ENCODE data around the gene MEX3D.

The MEX3D gene

DNA sequence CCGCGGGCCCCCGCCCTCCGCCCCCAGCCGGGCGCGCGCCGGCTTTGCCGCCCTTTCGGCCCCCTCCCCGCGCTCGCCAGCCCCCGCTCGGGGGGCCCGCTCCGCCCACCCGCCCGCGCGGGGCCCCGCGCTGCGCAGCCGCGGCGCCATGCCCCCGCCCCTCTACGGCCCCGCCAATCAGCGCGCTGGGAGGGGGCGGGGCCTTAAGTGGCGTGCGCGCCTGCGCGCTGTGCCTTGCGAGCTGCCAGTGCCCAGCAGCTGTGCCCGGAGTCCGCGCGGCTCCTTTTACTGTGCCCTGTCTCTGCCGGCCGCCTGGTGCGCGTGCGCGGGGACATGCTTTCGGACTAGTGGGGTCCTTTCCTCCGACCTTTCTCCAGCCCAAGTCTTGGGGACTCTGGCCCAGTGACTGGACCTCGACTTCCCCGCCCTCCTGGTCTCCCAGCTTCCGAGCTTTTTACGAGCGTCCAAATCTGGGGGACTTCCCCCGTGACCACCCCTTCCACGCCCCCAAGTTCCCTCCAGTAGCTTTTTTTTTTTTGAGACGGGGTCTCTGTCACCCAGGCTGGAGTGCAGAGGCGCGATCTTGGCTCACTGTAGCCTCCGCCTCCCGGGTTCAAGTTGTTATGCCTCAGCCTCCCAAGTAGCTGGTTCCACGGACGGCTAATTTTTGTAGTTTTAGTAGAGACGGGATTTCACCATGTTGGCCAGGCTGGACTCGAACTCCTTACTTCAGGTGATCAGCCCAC is 24.8 kb upstream of the MEX3D start, which contains the start of gene MBD3:
Gene MBD3 (minus strand): TSS at position 111 of the 746 bp plus-strand sequence. CDS start 234 bp downstream, outside the sequence.
- DNase-seq: peak; percentile 95

DNA sequence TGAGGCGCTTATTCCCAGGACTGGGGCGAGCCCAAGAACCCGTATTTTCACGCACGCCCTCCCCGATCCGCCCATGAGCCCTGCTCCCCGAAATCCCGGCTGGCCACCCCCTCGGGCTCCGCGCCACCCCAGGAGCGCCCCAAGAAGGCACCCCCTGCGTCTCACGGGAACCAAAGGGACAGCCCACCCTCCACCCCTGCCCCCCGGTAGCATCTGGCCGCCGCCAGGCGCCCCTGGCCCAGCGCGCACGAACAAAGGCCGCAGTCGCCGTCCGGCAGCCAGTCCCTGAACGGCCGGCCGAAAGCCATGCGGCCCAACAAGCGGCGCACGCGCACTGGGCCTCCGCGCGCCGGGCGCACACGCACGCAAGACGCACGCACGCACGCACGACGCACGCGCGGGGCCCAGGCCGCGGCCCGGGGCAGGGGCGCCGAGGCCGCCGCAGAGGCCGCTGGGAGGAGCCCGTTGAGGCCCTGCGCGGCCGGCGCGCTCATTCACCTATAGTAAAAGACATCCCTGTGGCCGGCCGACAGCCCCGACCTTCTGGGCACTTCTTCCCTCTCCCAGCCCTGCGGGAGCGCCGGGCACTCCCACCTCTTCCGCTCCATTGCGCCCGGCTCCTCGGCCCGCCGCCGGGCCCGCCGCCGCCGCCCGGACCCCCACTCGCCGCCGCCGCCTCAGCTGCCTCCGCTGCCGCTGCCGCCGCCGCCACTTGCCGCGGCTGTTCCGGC is 24.1 kb upstream of the MEX3D start:
- peak; percentile 75 for DNase-seq

DNA sequence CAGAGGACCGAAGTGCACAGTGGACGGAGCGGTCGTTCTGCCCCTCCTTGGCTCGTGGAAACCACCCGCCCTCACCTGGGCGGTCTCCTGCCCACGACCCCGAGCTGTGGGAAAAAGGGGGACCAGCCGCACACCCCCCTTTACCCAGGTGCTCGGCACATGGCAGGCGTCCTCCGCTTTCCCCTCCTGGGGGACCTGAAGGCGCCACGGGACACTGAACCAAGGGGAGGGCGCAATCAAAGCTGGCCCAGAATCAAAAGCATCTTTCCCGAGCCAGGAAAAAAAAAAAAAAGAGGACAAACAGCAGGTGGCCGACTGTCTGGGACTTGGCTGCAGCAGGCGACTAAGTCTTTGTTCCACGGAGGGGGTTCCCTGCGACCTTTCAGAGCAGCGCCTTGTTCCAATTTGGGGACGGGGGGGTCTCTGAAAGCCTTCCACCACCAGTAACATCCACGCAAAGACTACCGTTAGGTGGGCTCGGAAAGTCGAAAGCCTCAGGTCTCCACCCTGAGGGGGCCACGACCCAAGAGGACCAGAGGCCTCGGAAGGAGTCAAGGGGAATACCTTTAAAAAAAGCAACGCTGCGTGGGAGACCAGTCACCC is 23.4 kb upstream of the MEX3D start:
- peak; percentile 51 for DNase-seq

DNA sequence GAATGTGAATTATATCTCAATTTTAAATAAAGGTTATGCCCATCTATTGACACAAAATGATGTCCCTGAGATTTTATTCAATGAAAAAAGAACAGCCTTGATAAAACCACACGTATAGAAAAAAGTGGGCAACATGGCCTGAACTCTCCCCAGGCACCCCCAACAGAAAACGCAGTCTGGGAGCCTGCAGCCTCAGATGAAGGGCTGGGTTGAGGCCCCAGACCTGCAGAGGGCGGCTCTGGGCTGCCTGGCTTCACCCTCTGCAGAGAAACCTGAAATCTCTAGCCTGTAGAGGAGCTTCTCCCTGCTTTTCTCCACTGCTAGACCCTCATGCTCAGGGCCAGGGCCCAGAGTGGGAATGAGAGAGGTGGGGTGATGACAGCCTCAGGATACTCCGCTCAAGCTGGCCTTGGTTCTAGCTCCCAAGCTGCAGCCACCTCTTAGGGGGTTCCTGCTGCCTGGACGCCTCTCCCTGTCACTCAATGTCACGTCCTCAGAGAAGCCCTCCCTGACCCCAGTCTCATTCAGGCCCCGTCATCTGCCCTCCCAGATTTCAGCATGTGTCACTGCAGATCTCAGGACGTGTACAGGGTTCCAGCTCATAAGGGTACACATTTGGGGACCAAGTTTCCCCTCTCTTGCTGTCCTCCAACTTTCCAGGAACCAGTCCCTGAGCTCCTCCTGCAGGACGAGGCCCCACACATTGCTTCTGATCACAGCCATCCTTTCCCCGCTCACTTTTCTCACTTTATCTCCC is 22.7 kb upstream of the MEX3D start:
- no peak for DNase-seq

DNA sequence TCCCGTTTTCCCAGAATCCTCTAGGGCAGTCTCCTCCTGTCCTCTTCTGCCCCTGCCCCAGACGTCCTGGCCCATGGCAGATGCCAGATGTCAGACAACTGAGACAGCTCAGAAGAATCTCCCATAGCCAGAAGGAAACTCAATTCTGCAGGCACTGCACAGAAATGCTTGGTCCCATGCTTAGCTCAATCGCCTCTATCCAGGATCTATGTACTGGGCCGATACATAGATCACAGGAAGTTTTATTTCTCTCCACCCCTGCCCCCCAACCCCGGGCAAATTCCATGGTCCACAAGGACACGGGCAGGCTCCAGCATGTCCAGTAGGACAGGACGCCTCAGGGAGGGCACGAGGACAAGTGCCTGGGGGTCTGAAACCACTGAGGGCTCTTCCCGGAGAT is 19.7 kb upstream of the MEX3D start:
- DNase-seq: no peak

DNA sequence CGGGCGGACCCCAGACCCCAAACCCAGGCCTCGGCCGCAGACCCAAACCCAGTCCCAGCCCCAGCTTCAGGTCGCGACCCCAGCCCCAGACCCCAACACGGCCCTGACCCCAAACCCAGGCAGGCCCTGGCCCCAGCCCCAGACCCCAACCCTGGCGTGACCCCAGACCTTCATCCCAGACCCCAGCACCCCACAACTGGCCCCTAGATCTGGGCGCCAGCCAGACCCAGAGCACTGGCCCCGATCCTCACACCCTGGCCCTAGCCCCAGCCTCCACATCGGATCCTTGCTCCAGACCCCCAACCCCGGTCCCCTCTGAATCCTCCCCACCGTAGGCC is 17.1 kb upstream of the MEX3D start:
- no peak for DNase-seq

DNA sequence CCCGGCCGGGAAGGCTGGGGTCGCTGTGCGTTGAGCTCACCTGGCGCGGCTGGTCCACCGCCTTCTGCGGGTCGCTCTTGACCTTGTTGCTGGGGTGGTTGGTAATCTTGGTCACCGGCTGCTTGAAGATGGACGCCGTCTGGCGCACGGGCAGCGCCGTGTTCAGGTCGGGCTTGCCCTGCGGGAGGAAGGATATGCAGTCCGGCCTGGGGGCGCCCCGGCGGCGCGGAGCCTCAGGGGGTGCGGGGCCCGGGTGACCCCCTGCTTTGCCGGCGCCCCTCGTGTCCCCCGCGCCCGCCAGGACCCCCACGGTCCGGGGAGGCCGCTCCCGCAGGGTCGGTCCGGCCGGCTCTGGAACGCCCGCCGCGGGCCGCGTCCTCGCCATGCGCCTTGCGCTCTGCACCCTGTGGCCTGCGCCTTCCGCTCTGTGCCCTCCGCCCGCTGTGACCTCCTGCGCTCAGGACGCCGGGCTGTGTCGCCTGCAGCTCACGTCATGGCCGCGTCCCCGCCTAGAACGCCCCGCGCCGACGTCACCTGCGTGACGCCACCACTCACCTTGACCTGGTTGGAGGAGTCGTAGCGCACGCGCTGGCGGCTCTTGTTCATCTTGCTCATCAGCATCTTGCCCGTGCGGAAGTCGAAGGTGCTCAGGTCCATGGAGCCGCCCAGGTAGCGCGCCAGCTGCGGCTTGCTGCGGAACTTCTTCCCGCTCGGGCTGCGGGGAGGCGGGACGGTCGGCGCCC is 16.5 kb upstream of the MEX3D start:
- no peak for DNase-seq

DNA sequence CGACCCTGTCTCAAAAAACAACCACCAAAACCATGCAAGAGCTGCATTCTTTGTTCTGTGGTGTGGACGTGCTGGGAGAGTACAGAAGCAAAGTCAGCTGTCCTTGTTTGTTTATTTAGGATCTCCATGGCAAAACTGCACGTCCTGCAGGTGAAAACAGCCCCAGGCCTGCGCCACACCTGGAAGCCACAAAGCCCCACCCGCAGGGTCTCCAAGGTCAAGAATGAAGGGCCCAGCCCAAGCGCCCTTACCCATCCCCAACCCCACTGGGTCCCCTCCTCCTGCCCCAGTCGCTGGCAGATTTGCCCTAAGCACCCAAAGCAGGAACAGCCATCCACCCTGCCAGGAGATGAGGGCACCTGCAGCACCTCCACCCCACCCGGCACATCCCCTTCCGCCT is 14.1 kb upstream of the MEX3D start:
- DNase-seq: no peak

DNA sequence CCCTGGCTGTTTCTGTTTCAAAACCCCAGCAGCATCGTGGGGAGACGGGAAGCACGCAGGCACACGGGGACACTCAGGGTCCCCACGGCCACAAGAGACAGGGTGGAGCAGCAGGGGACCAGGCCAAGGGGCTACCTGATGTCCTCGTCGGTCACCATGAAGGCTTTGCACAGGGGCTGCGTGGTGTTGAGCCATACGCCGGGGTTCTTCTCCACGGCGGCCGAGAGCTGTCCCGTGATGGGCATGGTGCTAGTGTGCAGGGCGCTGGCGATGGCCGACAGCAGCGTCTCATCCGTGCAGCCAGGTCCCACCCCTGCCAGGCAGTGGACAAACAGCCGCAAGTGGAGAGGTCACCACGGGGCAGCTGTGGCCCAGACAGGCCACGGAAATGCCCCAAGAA is 12.8 kb upstream of the MEX3D start:
- DNase-seq: no peak

DNA sequence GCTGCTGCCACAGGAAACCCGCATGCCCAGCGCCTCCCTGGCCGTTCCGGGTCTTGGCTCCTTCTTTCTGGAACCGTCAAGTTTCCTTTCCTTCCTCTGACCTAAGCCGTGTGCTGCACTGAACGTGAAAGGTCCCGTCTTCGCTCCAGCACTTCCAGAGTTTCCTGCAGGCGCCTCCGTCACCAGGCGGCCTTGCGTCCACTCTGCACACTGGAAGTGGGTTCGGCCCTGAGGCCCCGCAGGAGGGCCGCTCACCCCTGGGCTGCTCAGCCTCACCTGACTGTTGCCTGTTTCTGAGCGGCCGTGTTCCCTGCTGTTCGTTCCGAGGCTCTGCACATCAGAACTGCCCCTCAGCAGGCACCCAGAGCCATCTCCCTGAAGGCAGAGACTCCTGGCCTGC is 12.3 kb upstream of the MEX3D start:
- DNase-seq: no peak

DNA sequence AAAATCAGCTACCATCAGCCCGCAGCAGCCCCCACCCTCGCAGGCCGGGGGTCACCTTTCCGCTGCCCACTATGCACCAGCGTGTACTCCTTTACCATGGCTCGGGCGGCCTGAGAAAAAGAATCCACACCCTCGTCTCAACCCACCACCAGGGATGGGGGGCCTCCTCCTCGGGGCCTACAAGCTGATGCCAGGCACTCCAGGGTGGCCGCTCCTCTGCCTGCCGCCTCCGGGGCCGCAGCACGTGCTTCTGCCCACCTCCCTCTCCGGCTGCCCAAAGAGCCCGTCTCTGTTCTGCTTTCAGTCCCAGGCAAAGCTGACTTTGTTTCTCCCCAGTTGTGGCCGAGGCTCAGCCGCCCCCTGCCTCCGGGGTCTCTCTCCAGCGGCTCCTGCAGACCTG is 11.1 kb upstream of the MEX3D start:
- no peak for DNase-seq

DNA sequence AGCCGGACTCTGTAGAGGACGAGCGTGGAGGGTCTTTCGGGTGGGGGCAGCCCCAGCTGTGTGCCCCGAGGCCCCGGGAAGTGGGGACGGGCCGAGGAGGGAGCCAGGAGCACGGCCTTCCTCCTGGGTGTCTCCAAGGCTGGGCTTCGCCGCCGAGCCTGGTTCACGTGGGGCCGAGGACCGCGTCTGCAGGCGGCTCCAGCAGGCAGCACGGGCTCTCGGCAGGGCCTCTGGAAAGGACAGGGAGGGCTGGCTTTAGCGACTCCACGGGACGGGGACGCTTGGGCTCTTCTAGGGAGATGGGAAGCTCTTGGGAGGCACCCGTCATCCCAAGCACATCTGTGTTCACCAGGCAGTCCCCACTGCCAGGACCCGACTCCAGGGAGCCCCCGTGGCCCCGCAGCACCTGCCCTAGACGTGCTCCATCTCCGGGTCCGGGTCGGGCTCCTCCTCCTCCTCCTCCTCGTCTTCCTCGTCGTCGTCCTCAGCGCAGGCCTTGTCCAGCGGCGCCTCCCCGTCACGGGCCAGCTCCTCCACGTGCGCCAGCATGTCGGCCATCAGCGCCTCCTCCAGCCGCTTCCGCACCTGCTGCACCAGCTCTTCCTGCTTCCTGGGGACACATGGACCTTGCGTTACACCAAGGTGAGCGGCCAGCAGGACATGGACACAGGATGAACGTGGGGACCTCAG is 9.9 kb upstream of the MEX3D start:
- DNase-seq: peak; percentile 63

DNA sequence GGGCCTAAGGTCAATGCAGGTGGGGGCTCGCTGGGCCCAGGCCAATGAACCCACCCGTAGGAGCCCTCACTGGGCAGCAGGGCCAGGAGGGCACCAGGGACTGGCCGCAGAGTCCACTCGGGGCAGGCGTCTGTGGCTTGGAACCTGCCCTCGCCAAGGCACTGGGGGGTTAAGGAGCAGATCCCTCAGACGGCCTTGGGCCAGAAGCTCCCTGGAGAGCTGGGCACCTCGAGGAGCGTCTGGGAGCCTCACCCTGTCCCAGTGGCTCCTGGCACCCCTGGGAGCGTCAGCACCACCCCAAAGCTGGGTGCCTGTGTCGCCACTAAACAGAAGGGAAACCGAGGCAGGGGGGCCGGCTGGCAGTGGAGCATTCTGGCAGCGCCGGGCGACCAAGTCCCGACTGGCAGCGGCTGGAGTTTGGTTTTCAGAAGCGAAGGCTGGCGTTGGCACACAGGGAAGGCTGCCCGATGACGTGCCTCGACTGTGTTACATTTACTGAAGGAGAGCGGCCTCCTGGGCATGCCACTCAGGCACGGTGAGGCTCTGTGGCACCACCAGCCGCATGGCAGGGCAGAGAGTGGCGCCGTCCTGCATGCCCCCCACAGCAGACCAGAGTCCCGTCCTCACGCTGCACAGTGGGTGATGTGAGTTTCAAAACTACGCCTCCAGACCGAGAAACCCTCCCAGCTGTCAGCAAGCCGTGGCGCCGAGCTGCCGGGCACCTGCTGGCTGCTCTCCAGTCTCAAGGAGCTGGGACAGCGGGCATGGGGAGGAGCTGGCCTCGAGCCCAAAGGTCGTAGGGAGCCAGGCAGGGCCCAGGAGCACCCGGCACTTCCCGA is 9.2 kb upstream of the MEX3D start:
- peak; percentile 93 for DNase-seq

DNA sequence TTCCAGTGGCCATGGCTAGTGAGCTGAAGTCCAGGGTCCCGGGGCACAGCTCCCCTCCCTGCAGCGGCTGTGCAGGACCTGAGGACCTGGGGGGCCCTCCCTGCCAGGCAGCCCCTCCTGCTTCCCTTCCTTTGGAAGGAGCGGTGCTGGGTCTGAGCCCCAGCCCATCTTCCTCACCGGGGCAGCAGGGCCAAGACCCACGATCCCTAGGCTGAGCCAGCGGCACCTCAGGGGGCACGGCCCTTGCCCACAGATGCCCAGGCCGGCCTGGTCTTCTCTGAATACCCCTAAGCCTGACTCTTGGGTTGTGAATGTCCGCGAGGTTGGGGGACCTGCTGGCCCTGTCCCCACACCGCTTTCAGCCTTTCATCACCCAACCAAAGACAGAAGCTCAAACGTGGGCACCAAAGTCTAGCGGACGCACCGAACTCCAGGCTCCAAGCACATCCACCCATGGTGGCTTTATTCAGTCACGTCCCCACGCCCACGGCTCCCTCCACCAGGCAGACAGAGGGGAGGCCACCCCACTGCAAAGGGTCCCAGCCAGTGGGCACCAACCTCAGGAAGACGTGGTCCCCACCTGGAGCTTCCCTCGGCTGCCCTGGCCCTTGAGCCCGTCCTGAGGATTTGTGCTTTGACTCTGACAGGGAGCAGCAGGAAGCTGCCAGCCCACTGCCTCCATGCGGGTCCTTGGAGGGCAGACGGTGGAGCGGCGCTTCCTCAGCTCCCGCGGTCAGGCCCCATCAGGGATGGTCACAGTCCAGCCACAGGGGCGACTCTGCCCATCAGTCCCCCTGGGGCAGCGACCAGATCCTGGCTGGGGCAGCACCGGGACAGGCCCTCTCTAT is 8.3 kb upstream of the MEX3D start:
- DNase-seq: no peak

DNA sequence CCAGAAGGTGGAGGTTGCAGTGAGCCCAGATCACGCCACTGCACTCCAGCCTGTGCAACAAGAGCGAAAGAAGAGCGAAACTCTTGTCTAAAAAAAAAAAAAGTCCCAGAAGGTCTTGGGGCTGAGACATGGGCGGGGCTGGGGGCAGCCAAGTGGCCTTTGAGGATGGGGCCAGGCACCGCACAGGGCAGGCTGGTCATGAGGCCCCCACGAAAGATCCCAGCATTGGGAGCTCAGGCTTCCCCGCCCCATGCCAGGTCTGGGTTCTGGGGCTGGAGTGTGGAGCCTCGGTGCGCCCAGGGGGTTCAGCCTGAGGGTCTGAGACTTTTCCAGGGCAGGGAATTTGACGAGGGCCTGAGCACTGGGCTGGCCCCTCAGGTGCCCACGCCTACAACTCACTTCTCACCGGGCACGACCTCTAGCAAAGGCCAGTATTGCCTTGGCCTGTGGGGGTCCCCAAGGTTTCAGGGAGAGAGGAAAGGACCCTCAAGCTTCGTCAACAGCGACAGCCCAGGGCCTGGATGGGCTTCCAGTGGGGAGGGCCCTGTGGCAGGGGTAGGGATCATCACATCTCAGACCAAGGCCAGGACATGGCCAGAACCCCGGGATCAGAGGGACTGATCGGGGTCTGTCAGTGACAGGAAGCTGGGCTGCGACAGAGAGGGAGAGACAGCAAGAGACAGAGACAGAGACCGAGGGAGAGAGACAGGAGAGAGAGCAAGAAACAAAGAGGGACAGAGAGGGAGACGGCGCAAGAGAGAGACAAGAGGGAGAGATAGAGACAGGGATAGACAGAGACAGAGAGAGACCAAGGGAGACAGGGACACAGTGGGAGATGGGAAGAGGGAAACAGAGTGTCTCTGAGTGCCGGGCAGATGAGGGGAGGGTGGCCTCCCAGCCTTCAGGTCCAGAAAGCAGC is 7.5 kb upstream of the MEX3D start:
- no peak for DNase-seq

DNA sequence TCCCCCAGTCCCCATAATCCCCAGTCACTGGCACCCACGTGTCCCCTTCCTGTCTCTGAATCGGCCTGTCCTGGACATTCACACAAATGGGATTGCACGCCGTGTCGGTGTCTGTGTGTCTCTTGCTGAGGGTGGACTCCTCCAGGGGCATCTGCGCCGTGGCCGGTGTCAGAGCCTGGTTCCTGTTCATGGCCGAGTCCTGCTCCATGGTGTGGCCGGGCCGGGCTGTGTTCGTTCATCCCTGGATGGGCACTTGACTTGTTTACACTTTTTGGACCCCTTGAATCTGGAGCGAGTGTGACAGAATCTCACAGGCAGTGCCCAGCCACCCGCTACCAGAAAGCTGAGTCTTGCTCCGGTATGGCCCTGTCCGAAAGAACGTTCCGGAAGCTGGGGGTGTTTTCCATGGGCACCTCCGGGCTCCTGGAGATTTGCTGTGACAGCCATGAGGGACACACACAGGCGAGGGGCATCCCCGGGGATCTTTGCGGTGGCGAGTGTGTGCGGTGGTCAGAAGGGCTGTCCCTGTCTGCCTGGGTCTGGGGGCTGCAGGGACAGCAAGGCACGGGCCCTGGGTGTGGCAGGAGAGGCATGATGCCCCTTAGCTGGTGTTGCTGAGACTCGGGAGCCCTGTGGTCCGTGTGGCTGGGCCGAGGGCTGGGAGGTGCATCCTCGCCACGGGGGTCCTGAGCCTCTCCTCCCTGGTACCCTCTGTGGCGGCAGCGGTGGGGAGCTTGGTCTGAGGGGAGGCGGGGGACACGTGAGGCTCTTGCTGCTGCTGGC is 6.4 kb upstream of the MEX3D start:
- no peak for DNase-seq

DNA sequence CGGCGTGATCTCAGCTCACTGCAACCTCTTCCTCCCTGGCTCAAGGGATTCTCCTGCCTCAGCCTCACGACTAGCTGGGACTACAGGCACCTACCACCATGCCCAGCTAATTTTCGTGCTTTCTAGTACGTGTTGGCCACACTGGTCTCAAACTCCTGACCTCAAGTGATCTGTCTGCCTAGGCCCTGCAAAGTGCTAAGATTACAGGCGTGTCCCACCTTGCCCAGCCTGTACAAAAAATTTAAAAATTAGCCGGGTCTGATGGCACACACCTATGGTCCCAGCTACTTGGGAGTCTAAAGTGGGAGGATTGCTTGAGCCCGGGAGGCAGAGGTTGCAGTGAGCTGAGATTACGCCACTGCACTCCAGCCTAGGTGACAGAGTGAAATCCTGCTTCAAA is 4.7 kb upstream of the MEX3D start:
- no peak for DNase-seq

DNA sequence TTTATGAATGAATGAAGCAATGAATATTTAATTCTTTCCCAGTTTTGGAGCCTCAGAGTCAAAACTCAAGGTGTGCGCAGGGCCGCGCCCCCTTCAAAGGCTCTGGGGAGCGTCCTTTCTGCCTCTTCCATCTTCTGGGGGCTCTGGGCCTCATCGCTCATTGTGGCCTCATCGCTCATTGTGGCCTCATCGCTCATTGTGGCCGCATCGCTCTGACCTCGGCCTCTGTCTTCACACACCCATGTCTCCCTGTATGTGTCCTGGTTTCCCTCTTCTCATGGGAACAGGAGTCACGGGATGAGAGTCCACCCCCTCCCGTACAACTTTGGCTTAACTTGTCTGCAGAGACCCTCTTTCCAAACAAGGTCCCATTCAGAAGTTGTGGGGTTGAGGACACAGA is 3.2 kb upstream of the MEX3D start:
- DNase-seq: no peak

All from NCI-H1105 (cell line).